ENCODE results near the gene G3BP2.

G3BP2 gene

DNA sequence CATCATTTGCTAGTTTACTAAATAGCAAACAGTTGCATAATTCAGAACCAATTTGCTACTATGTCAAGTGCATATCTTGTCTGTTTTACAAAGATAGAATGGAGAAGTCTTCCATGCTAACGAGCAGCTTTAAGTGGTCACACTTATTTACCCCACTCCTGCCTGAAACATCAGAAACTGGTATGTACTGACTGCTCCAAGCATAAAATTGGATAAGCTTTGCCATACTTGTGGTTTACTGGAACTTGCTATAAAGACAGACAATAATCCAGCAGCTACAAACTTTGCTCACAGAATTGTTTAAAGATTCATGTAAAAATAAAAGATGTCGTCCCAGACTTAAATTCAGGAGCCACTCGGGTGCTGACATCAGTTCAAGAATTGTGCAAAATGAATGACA lies 29.6 kb downstream of the G3BP2 start:
- DNase-seq (ENCODE audit: low read depth in 1 of 2, low spot score in 1 of 2): no peak

DNA sequence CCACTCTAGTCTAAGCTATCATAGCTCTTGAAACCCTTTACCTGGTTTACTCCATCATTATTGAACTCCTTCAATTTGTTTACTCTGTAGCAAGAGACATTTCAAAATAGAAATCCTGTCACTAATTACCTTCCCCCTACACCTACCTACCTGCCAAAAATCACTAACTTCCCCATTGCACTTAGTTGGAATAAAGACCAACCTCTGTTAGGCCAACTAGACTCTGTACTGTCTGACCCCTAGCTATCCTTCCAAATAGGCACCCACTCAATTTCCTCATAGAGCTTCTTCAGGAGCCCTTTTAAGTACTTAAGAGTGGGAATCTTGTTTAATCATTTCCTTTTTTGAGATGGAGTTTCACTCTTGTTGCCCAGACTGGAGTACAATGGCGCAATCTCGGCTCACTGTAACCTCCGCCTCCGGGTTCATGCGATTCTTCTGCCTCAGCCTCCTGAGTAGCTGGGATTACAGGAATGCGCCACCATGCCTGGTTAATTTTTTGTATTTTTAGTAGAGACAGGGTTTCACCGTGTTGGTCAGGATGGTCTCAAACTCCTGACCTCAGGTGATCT lies 34.0 kb downstream of the G3BP2 start:
- DNase-seq (ENCODE audit: low read depth in 1 of 2, low spot score in 1 of 2): no peak

DNA sequence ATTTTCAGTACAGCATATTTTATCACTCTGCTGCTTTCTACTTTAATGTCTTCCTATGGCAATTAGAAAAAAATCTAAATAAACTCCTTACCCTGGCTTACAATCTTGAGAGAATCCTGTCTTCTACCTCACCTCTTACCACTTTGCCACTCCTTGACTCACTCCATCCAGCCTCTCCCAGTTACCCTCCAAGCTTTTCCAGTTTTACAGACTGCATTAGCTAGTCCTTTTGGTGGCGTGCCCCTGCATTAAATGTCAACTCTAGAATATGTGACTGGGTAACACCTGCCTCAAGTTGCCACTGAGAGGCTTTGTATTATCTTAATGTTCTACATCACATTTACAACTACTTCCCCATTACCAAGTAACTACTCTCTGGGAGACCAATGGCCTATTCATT lies 35.4 kb downstream of the G3BP2 start:
- no peak for DNase-seq (ENCODE audit: low read depth in 1 of 2, low spot score in 1 of 2)

DNA sequence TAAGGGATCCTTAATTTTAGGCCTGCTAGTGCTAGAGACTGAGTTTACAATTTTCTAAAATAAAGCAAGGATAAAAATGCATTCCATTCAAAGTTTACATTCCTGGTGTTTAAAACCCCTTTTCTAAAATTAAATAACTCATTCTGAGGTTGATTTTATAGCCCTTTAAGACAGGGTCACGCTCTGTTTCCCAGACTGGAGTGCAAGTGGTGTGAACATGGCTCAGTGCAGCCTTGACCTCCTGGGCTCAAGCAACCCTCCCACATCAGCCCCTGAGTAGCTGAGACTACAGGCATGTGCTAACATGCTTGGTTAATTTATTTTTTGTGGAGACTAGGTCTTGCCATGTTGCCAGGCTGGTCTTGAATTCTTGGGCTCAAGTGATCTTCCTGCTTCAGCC lies 36.0 kb downstream of the G3BP2 start:
- DNase-seq (ENCODE audit: low read depth in 1 of 2, low spot score in 1 of 2): no peak

DNA sequence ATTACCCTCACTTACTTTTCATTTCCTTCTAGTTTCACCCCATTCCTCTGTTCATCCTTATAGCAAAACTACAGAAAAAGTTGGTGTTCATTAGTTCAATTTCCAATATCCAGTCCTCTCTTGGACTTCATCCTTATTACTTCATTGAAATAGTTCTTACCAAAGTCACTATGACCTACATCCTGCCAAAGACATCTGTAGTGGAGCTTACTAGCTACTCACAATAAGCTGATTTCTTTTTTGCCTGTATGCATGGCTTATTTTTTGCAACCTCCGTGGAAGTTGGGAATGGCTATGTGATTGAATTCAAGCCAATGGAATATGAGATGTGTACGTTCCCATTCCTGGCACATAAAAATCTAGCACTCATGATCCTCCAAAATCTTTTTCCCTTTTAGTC lies 38.3 kb downstream of the G3BP2 start:
- no peak for DNase-seq (ENCODE audit: low read depth in 1 of 2, low spot score in 1 of 2)

DNA sequence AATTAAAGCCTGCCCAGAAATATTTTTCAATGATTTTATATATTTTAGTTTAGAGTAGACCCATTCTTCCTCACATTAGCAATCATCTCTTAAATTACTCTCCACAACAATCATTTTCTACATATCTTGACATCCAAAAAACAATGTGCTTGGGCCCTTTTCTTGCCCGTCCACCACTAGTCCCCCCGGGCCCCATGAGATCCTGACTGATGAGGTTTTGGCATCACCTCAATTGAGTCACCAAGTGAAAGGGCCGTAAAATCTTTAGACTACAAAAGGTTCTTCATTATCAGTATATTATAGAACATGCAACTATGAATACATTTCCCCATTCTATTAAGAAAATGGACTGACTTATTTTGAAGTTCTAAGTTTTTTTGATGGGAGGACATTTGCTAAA lies 38.9 kb downstream of the G3BP2 start:
- no peak for DNase-seq (ENCODE audit: low read depth in 1 of 2, low spot score in 1 of 2)

DNA sequence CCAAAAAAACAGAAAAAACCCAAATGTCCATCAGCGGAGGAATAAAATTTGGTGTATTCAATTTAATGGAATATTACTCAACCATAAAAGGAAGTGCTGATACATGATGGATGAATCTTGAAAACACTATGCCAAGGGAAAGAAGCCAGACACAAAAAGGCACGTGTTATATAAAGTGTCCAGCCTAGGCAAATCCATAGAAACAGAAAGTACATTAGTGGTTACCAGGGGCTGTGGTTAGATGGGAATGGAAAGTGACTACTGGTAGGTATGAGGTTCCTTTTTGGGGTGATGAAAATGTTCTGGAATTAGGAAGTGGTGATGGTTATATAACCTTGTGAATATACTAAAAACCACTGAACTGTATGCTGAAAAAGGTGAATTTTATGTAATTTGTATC lies 39.4 kb downstream of the G3BP2 start:
- no peak for DNase-seq (ENCODE audit: low read depth in 1 of 2, low spot score in 1 of 2)

DNA sequence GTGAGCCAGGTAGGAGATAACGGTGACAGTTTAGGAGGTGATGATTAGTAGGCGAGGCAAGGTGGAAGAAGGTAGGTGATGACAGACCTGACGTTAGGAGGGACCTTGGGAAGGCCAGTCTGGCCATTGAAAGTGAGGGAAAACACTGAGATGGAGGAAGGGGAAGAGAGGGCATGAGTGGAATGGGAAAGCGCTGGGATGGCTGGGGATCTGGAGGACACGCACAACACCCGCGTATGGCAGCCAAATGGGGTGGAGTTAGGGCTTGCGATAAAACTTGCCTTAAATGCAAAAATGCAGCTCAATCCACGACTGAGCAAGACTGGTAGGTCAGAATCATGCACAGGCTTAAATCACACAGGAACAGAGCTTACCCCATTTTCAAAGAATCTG lies 42.3 kb downstream of the G3BP2 start:
- no peak for DNase-seq (ENCODE audit: low read depth in 1 of 2, low spot score in 1 of 2)

DNA sequence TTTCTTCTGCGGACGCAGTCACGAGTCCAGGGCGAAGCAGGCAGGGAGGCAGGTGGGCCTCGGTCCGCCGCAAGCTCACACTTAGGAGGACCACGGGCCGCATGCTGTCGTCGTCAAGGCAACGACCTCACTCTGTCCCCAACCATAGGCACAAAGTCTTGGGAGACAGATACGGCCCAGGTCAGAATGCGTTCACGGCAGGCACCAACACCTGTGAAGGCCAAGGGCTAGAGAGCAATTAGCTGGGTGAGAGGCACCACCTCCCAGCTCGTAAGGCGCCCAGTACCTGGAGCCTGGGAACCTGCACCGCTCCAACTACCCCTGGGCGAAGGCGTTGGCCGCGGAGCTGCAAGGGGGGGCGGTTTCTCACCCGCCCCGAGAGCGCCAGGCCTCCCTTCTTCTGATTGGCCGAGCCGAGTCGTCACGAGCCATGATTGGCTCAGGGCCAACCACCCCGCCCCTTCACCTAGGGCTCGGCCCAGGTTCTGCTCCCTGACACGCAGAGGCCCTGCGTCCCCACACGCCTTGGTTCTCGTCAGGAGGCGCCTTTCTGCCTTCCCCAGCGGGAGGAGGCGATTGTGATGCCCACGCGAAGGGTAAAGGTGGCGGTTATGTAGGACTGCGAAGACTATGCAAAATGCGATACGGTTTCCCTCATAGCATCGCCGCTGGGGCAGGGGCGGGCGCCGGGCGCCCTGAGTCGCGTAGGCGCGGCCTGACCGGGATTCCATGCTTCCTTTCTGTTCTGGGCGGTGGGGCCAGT lies 42.9 kb downstream of the G3BP2 start, which contains the start of gene CDKL2:
Gene CDKL2, minus strand, starts transcription at position 355 of the 763 bp plus-strand sequence. CDS start 4,540 bp downstream, outside the sequence.
- DNase-seq (ENCODE audit: low read depth in 1 of 2, low spot score in 1 of 2): peak; percentile 86 to 88

DNA sequence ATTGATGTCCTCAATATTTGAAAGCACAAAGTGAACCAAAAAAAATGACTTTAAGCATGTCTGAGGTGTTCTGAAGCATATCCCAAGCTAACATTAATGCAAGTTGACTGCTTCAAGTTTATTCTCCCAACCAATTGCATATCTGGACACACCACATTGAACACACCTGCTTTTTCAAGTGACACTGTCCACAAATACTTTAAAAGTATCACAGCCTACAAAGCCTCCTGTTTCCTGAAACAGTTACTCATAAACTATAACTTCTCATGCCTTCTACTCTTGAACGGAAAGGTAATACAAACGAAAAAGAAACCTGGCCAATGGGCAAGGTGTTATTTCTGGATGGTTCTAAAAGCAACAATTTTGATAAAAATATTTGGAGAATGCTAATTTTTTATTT lies 44.0 kb downstream of the G3BP2 start:
- no peak for DNase-seq (ENCODE audit: low read depth in 1 of 2, low spot score in 1 of 2)

DNA sequence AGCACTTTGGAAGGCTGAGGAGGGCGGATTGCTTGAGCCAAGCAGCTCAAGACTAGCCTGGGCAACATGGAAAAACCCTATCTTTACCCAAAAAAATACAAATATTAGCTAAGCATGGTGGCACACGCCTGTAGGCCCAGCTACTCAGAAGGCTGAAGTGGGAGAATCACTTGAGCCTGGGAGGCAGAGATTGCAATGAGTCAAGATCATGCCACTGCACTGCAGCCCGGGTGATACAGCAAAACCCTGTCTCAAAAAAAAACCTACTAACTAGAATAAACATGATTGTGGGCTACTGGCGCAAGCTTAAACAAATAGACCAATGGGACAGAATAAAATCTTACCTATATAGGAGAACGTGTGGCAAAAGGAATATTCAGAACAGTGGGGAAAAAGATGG lies 50.2 kb downstream of the G3BP2 start:
- no peak for DNase-seq (ENCODE audit: low read depth in 1 of 2, low spot score in 1 of 2)

DNA sequence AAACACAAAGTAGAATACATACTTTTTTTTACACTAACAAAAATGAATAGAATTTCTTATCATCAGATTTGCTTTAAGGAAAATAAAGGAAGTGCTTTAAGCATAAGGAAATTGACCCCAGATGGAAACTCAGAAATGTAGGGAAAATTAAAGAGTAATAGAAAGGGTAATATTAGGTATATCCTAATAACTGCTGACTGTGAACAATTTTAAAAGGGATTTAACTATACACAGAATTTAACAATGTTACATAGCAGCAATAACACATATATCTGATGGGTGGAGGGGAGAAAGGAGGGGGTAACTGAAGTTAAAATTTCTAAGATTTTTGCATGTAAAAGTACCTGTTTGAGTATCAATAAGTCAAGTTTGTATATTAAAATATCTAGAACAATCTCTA lies 51.5 kb downstream of the G3BP2 start:
- DNase-seq (ENCODE audit: low read depth in 1 of 2, low spot score in 1 of 2): no peak

DNA sequence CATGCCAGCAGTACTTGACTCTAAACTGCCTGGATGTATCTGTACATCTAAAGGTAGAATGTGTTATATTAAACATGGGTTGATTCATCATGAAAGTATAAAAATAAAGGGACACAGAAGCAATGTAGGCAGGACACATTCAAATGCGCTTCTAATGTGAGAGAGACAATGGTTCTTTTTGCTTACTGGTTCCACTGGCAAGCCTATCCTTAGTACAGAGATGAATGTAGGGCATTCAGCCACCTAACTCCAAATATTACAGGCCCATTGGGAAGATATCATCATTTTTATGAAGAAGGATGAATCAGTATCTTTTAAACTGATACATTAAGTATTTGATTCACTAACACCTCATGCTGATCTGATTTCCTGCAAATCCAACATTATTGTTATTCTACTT lies 60.9 kb downstream of the G3BP2 start:
- no peak for DNase-seq (ENCODE audit: low read depth in 1 of 2, low spot score in 1 of 2)

DNA sequence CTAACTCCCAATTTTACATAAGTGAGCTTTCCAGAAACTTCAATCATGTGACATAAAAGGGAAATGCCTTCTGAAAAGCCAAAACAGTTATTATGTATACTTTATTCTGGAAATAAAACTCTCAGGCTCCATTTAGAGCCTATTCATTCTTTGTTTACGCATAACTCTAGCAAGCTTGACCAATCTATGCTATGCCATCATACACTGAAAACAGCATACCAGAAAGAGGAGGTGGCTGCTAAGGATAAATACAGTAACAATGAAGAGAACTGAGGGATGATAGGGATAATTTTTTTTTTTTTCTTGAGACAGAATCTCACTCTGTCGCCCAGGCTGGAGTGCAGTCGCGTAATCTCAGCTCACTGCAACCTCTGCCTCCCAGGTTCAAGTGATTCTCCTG lies 67.3 kb downstream of the G3BP2 start:
- DNase-seq (ENCODE audit: low read depth in 1 of 2, low spot score in 1 of 2): no peak

DNA sequence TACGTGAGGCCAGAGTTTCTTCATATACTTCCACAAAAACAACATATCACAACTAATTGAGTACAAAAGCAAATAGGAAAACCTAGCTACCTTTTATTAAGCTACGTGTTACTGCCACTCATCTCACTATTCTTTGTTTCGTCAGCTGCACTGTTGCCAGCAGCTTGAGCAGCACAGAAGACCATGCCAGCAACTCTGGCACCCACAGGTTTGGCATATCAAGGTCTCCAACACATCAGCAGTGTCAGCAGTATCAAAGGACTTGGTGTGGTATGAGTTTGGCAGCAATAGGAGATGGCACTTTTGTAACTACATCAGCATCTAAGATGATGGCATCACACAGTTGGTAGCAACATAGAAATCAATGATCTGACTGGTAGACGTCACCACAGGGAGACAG lies 73.6 kb downstream of the G3BP2 start:
- DNase-seq (ENCODE audit: low read depth in 1 of 2, low spot score in 1 of 2): no peak

DNA sequence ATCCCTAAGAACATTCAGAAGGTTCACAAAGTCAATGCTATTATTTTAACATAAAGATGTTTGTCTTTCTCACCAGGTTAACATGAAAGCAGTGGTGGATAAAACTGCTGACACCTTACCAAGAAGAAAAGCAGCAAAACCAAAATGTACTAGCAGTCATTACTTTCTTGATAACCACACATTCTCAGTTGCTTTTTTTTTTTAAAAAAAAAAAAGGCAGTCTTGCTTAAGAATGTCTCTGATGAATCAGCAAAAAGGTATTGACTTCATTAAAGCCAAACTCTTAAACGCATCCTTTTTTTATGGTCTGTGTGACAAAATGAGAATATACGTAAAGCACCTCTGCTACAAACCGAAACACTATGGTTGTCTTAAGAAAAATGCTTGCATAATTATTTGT lies 74.8 kb downstream of the G3BP2 start:
- DNase-seq (ENCODE audit: low read depth in 1 of 2, low spot score in 1 of 2): no peak

DNA sequence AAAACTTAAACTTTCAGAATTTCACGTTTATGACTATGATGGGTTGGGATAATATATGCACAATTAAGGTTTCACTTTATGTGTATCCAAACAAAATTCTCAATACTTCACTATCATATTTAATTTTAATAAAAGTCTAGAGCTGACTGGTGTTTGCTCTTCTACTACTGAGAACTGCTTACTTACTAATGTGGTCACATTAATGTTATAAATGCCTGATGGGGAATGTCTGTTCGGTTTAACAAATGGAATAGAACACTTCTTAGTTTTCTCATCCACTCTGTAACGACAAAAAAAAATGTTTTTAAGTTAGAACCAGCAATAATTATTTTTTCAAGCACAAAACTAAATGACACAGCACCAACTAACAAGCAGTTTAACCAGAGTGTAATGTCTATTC lies 77.2 kb downstream of the G3BP2 start:
- no peak for DNase-seq (ENCODE audit: low read depth in 1 of 2, low spot score in 1 of 2)

DNA sequence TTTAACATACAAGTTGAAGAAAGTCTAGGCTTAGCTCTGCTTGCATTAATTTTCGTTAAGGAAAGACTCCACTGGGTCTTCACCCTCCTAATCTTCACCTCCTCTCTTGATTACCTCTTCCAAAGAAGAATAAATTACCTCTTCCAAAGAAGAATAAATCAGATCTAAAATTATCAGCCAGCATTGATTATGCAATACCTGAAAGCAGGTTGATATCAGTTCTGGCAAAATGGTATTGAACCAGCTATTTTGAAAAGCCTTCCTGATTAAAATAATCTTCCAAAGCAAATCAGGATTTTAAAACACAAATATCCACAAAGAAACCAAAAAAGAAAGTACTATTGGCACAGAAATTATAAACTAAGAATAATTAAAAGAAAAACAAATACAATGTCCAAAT lies 79.8 kb downstream of the G3BP2 start:
- DNase-seq (ENCODE audit: low read depth in 1 of 2, low spot score in 1 of 2): no peak
